H1 (cell line): ENCODE measurements around the gene COL25A1. TPM values are rescaled to one million over a fixed set of nuclear protein-coding genes. Genes with fewer than 3 reads are reported as not detected.
"Not testable (repeated sequence)": the region's sequence is repeated elsewhere in the genome, so short reads cannot be mapped to it uniquely, and the experiment has no call there.

Source experiments
- CTCF ChIA-PET: fragments of 300-600 bp; sonication (Branson Sonifier 250); formaldehyde crosslinking; loops from one replicate; lab custom pipeline; 2021; ENCODE audit not compliant: partially characterized antibody; lab: Charles Lee
- POLR2A ChIA-PET: fragments of 300-600 bp; sonication (Branson Sonifier 250); formaldehyde crosslinking; loops from one replicate; lab custom pipeline; 2021; ENCODE audit warnings: inconsistent platforms; ENCODE audit not compliant: partially characterized antibody; lab: Charles Lee
- DNase-seq, 2 experiments: peaks; one replicate each; pipeline versions ENCODE4 v3.0.0 to v3.0.0-alpha.2; 2010 to 2022; ENCODE audit warnings: low spot score in 2 of 2, low read depth in 1 of 2, mixed read lengths in 1 of 2
- FAIRE-seq: peaks from 2 replicates; lab custom pipeline; 2011; peaks lifted over from hg19 to GRCh38; lab: Jason Lieb, UNC
- H2AFZ ChIP-seq: 2 replicates; pipeline ENCODE4 v1.8.1; 2012; ENCODE audit warnings: low read length, inconsistent platforms
- H2AK5ac ChIP-seq: 2 replicates; pipeline ENCODE4 v1.6.1; 2013; ENCODE audit warnings: low read depth, low read length
- H2BK120ac ChIP-seq: replicated peaks from 2 replicates; pipeline ENCODE3; 2013; ENCODE audit warnings: low read depth, low read length, inconsistent platforms
- H2BK12ac ChIP-seq: 2 replicates; pipeline ENCODE4 v1.6.1; 2013; ENCODE audit warnings: low read depth, low read length
- H2BK15ac ChIP-seq: 2 replicates; pipeline ENCODE4 v1.6.1; 2013; ENCODE audit warnings: low read length
- H2BK20ac ChIP-seq: 2 replicates; pipeline ENCODE4 v1.6.1; 2013; ENCODE audit warnings: low read length
- H2BK5ac ChIP-seq: 2 replicates; pipeline ENCODE4 v1.6.1; 2013; ENCODE audit warnings: low read depth, low read length
- H3K14ac ChIP-seq: 2 replicates; pipeline ENCODE4 v1.6.1; 2013; ENCODE audit warnings: inconsistent platforms; ENCODE audit not compliant: insufficient read length
- H3K18ac ChIP-seq: 2 replicates; pipeline ENCODE4 v1.6.1; 2013; ENCODE audit warnings: low read length; ENCODE audit errors: extremely low read depth
- H3K23ac ChIP-seq: 2 replicates; pipeline ENCODE4 v1.6.1; 2013; ENCODE audit warnings: inconsistent platforms; ENCODE audit not compliant: insufficient read length
- H3K23me2 ChIP-seq: 2 replicates; pipeline ENCODE4 v1.6.1; 2013; ENCODE audit warnings: low read depth, low read length
- H3K27ac ChIP-seq: 2 replicates; pipeline ENCODE4 v1.6.1; 2011; ENCODE audit warnings: low read depth, low read length, inconsistent platforms
- H3K27me3 ChIP-seq, 4 experiments: replicated peaks in 1 of 4; 1 replicate in 1 of 4; 2 replicates in 3 of 4; pipeline versions ENCODE4 v1.6.1 to v1.8.1; 2011 to 2013; ENCODE audit warnings: low read length in 3 of 4, mild to moderate bottlenecking in 3 of 4, inconsistent platforms in 2 of 4, mixed read lengths in 2 of 4, moderate library complexity in 1 of 4; ENCODE audit not compliant: control insufficient read depth in 3 of 4, insufficient read depth in 3 of 4; ENCODE audit errors: extremely low read depth in 1 of 4
- H3K36me3 ChIP-seq, 4 experiments: 2 replicates each; pipeline versions ENCODE4 v1.6.1 to v1.8.1; 2011 to 2013; ENCODE audit warnings: mild to moderate bottlenecking in 4 of 4, low read length in 3 of 4, moderate library complexity in 2 of 4, control low read depth in 1 of 4, inconsistent platforms in 1 of 4; ENCODE audit not compliant: insufficient read depth in 4 of 4, control insufficient read depth in 2 of 4
- H3K4ac ChIP-seq: replicated peaks from 2 replicates; pipeline ENCODE3; 2013; ENCODE audit warnings: low read length, low read depth, mixed read lengths, inconsistent platforms; ENCODE audit not compliant: insufficient read length
- H3K4me1 ChIP-seq, 4 experiments: replicated peaks in 1 of 4; 1 replicate in 1 of 4; 2 replicates in 3 of 4; pipeline versions ENCODE4 v1.6.1 to v1.8.1; 2011 to 2013; ENCODE audit warnings: low read length in 3 of 4, inconsistent platforms in 2 of 4, mixed read lengths in 1 of 4; ENCODE audit not compliant: insufficient read depth in 4 of 4, control insufficient read depth in 3 of 4
- H3K4me2 ChIP-seq, 2 experiments: 2 replicates each; pipeline versions ENCODE4 v1.6.1 to v1.8.1; 2011 to 2013; ENCODE audit warnings: low read depth in 2 of 2, low read length in 2 of 2, control low read depth in 1 of 2, inconsistent platforms in 1 of 2, mild to moderate bottlenecking in 1 of 2; ENCODE audit not compliant: insufficient read depth in 1 of 2
- H3K4me3 ChIP-seq, 4 experiments: fragments of 200-600, 300-600 bp in 1 of 4; sonication (generic), shearing (Covaris generic), sonication (Bioruptor Twin) in 1 of 4; 2 replicates each; pipeline versions ENCODE4 v1.5.1 to v1.8.1; 2011 to 2016; ENCODE audit warnings: low read length in 4 of 4, low read depth in 3 of 4, control low read depth in 2 of 4, inconsistent platforms in 2 of 4, mild to moderate bottlenecking in 2 of 4, mixed read lengths in 1 of 4, moderate library complexity in 1 of 4; ENCODE audit not compliant: insufficient read depth in 2 of 4; ENCODE audit errors: extremely low read depth in 1 of 4
- H3K56ac ChIP-seq: replicated peaks from 2 replicates; pipeline ENCODE3; 2013; ENCODE audit warnings: low read depth, mild to moderate bottlenecking, mixed read lengths, low read length, inconsistent platforms; ENCODE audit not compliant: insufficient read length
- H3K79me1 ChIP-seq: 2 replicates; pipeline ENCODE4 v1.6.1; 2013; ENCODE audit warnings: low read depth, low read length, control low read depth
- H3K79me2 ChIP-seq, 2 experiments: 2 replicates each; pipeline versions ENCODE4 v1.6.1 to v1.8.1; 2012 to 2013; ENCODE audit warnings: low read length in 2 of 2, mild to moderate bottlenecking in 2 of 2, inconsistent platforms in 1 of 2; ENCODE audit not compliant: insufficient read depth in 2 of 2, control insufficient read depth in 1 of 2
- H3K9ac ChIP-seq, 4 experiments: replicated peaks in 1 of 4; 1 replicate in 1 of 4; 2 replicates in 3 of 4; pipeline versions ENCODE4 v1.6.1 to v1.8.1; 2011 to 2013; ENCODE audit warnings: low read depth in 3 of 4, low read length in 3 of 4, control low read depth in 2 of 4, mild to moderate bottlenecking in 2 of 4, moderate library complexity in 2 of 4, inconsistent platforms in 1 of 4; ENCODE audit errors: extremely low read depth in 1 of 4
- H3K9me3 ChIP-seq, 2 experiments: 2 replicates each; pipeline versions ENCODE4 v1.6.1 to v1.8.1; 2012 to 2013; ENCODE audit warnings: mild to moderate bottlenecking in 2 of 2, moderate library complexity in 2 of 2, control low read depth in 1 of 2, inconsistent platforms in 1 of 2, low read depth in 1 of 2, low read length in 1 of 2, mixed read lengths in 1 of 2; ENCODE audit not compliant: insufficient read depth in 2 of 2
- H4K20me1 ChIP-seq, 2 experiments: replicated peaks in 1 of 2; 2 replicates each; pipeline versions ENCODE3 to v1.8.1; 2011 to 2013; ENCODE audit warnings: inconsistent platforms in 2 of 2, low read length in 2 of 2, mild to moderate bottlenecking in 1 of 2; ENCODE audit not compliant: insufficient read depth in 2 of 2, control insufficient read depth in 1 of 2
- H4K5ac ChIP-seq: 2 replicates; pipeline ENCODE4 v1.6.1; 2013; ENCODE audit warnings: low read length, low read depth, mixed read lengths, inconsistent platforms; ENCODE audit not compliant: insufficient read length
- H4K8ac ChIP-seq: 2 replicates; pipeline ENCODE4 v1.8.0; 2013; ENCODE audit warnings: mild to moderate bottlenecking, moderate library complexity, low read length, inconsistent platforms; ENCODE audit not compliant: insufficient read depth; ENCODE audit errors: extremely low read depth
- H4K91ac ChIP-seq: replicated peaks from 2 replicates; pipeline ENCODE3; 2013; ENCODE audit warnings: low read length, mixed read lengths, inconsistent platforms; ENCODE audit not compliant: insufficient read length
- WGBS, 2 experiments: shearing (Covaris generic) in 1 of 2; methylation state at CpG; one replicate each; pipeline versions ENCODE4 v1.1.6 to v1.1.7; 2013 to 2015; ENCODE audit warnings: low lambda C conversion rate in 2 of 2, mixed read lengths in 2 of 2, inconsistent platforms in 1 of 2, low coverage in 1 of 2, missing lambda C conversion rate in 1 of 2; ENCODE audit not compliant: insufficient replicate concordance in 2 of 2, insufficient coverage in 1 of 2, insufficient read length in 1 of 2; ENCODE audit errors: extremely low coverage in 1 of 2, missing lambda C conversion rate in 1 of 2; 5-methylcytosine and 5-hydroxymethylcytosine counted together
- polyA plus RNA-seq, 7 experiments: library from polyadenylated mRNA; depleted of rRNA in 3 of 7; stranded (reverse) in 5 of 7; unstranded in 2 of 7; fragments of >200 nt in 5 of 7; fragments of 200-250 nt in 2 of 7; gene quantifications; 1 replicate in 5 of 7; 2 replicates in 1 of 7; 4 replicates in 1 of 7; pipeline versions ENCODE4 v1.2.1 to v1.2.3, GENCODE V29; 2011 to 2013; ENCODE audit warnings: missing spikeins in 2 of 7, mixed read lengths in 2 of 7
- total RNA-seq: library from RNA; stranded (reverse); fragmentation: NEBNext Ultra II Directional; extraction: Animal tissue kit (Norgen Biotek cat#: 25700); gene quantifications from 2 replicates; pipeline ENCODE4 v1.2.1, GENCODE V29; 2021

The COL25A1 gene
- total and polyA plus RNA-seq, 2 of the 8 experiments (the other 6 are each of a cell fraction or from before 2014, with no cell fraction given), result 1.1 to 8.3 TPM

DNA sequence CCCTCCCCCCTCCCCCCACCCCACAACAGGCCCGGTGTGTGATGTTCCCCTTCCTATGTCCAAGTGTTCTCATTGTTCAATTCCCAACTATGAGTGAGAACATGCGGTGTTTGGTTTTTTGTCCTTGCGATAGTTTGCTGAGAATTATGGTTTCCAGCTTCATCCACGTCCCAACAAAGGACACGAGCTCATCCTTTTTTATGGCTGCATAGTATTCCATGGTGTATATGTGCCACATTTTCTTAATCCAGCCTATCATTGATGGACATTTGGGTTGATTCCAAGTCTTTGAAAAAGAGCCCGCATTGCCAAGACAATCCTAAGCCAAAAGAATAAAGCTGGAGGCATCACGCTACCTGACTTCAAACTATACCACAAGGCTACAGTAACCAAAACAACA lies 231.8 kb downstream of the COL25A1 start:
- H3K4me3 ChIP-seq, H3K9ac ChIP-seq, H2AK5ac ChIP-seq, H2BK12ac ChIP-seq, H3K23me2 ChIP-seq, H4K20me1 ChIP-seq, H2BK120ac ChIP-seq, H2BK15ac ChIP-seq, H3K56ac ChIP-seq, H3K27me3 ChIP-seq, H3K14ac ChIP-seq, H4K8ac ChIP-seq, H4K5ac ChIP-seq, H3K4ac ChIP-seq, H3K27ac ChIP-seq, H3K4me2 ChIP-seq, H3K4me1 ChIP-seq, FAIRE-seq, H2BK20ac ChIP-seq, DNase-seq, H3K18ac ChIP-seq, H3K36me3 ChIP-seq, POLR2A ChIA-PET, H2BK5ac ChIP-seq, H4K91ac ChIP-seq, H3K79me2 ChIP-seq, H2AFZ ChIP-seq, H3K79me1 ChIP-seq, H3K23ac ChIP-seq: not testable (repeated sequence)
- H3K9me3 ChIP-seq, result peaks cover 8 to 13% of the 10 kb centered on the region in 2 experiments; a peak in 3 of 4 replicates
- CTCF ChIA-PET, result interaction anchor here (0.6 kb wide), 1 partner anchor 298 kb away, joined by 3 read pairs; no protein-coding TSS in a partner anchor
- 98% methylated on average over 6 of the region's 7 CpGs; no CpG with 5 or more reads in 1 of the 2 experiments for WGBS, 2 experiments
